H1 (cell line): Measurements from ENCODE around the gene MKI67. TPM values are rescaled to one million over a fixed set of nuclear protein-coding genes. Genes with fewer than 3 reads are reported as not detected.

ENCODE experiments used
- CTCF ChIA-PET: fragments of 300-600 bp; sonication (Branson Sonifier 250); formaldehyde crosslinking; loops from one replicate; lab custom pipeline; 2021; ENCODE audit not compliant: partially characterized antibody; lab: Charles Lee
- POLR2A ChIA-PET: fragments of 300-600 bp; sonication (Branson Sonifier 250); formaldehyde crosslinking; loops from one replicate; lab custom pipeline; 2021; ENCODE audit warnings: inconsistent platforms; ENCODE audit not compliant: partially characterized antibody; lab: Charles Lee
- DNase-seq, 2 experiments: peaks; one replicate each; pipeline versions ENCODE4 v3.0.0 to v3.0.0-alpha.2; 2010 to 2022; ENCODE audit warnings: low spot score in 2 of 2, low read depth in 1 of 2, mixed read lengths in 1 of 2
- FAIRE-seq: peaks from 2 replicates; lab custom pipeline; 2011; peaks lifted over from hg19 to GRCh38; lab: Jason Lieb, UNC
- H2AFZ ChIP-seq: 2 replicates; pipeline ENCODE4 v1.8.1; 2012; ENCODE audit warnings: low read length, inconsistent platforms
- H2AK5ac ChIP-seq: 2 replicates; pipeline ENCODE4 v1.6.1; 2013; ENCODE audit warnings: low read depth, low read length
- H2BK120ac ChIP-seq: replicated peaks from 2 replicates; pipeline ENCODE3; 2013; ENCODE audit warnings: low read depth, low read length, inconsistent platforms
- H2BK12ac ChIP-seq: 2 replicates; pipeline ENCODE4 v1.6.1; 2013; ENCODE audit warnings: low read depth, low read length
- H2BK15ac ChIP-seq: 2 replicates; pipeline ENCODE4 v1.6.1; 2013; ENCODE audit warnings: low read length
- H2BK20ac ChIP-seq: 2 replicates; pipeline ENCODE4 v1.6.1; 2013; ENCODE audit warnings: low read length
- H2BK5ac ChIP-seq: 2 replicates; pipeline ENCODE4 v1.6.1; 2013; ENCODE audit warnings: low read depth, low read length
- H3K14ac ChIP-seq: 2 replicates; pipeline ENCODE4 v1.6.1; 2013; ENCODE audit warnings: inconsistent platforms; ENCODE audit not compliant: insufficient read length
- H3K18ac ChIP-seq: 2 replicates; pipeline ENCODE4 v1.6.1; 2013; ENCODE audit warnings: low read length; ENCODE audit errors: extremely low read depth
- H3K23ac ChIP-seq: 2 replicates; pipeline ENCODE4 v1.6.1; 2013; ENCODE audit warnings: inconsistent platforms; ENCODE audit not compliant: insufficient read length
- H3K23me2 ChIP-seq: 2 replicates; pipeline ENCODE4 v1.6.1; 2013; ENCODE audit warnings: low read depth, low read length
- H3K27ac ChIP-seq: 2 replicates; pipeline ENCODE4 v1.6.1; 2011; ENCODE audit warnings: low read depth, low read length, inconsistent platforms
- H3K27me3 ChIP-seq, 4 experiments: replicated peaks in 1 of 4; 1 replicate in 1 of 4; 2 replicates in 3 of 4; pipeline versions ENCODE4 v1.6.1 to v1.8.1; 2011 to 2013; ENCODE audit warnings: low read length in 3 of 4, mild to moderate bottlenecking in 3 of 4, inconsistent platforms in 2 of 4, mixed read lengths in 2 of 4, moderate library complexity in 1 of 4; ENCODE audit not compliant: control insufficient read depth in 3 of 4, insufficient read depth in 3 of 4; ENCODE audit errors: extremely low read depth in 1 of 4
- H3K36me3 ChIP-seq, 4 experiments: 2 replicates each; pipeline versions ENCODE4 v1.6.1 to v1.8.1; 2011 to 2013; ENCODE audit warnings: mild to moderate bottlenecking in 4 of 4, low read length in 3 of 4, moderate library complexity in 2 of 4, control low read depth in 1 of 4, inconsistent platforms in 1 of 4; ENCODE audit not compliant: insufficient read depth in 4 of 4, control insufficient read depth in 2 of 4
- H3K4ac ChIP-seq: replicated peaks from 2 replicates; pipeline ENCODE3; 2013; ENCODE audit warnings: low read length, low read depth, mixed read lengths, inconsistent platforms; ENCODE audit not compliant: insufficient read length
- H3K4me1 ChIP-seq, 4 experiments: replicated peaks in 1 of 4; 1 replicate in 1 of 4; 2 replicates in 3 of 4; pipeline versions ENCODE4 v1.6.1 to v1.8.1; 2011 to 2013; ENCODE audit warnings: low read length in 3 of 4, inconsistent platforms in 2 of 4, mixed read lengths in 1 of 4; ENCODE audit not compliant: insufficient read depth in 4 of 4, control insufficient read depth in 3 of 4
- H3K4me2 ChIP-seq, 2 experiments: 2 replicates each; pipeline versions ENCODE4 v1.6.1 to v1.8.1; 2011 to 2013; ENCODE audit warnings: low read depth in 2 of 2, low read length in 2 of 2, control low read depth in 1 of 2, inconsistent platforms in 1 of 2, mild to moderate bottlenecking in 1 of 2; ENCODE audit not compliant: insufficient read depth in 1 of 2
- H3K4me3 ChIP-seq, 4 experiments: fragments of 200-600, 300-600 bp in 1 of 4; sonication (generic), shearing (Covaris generic), sonication (Bioruptor Twin) in 1 of 4; 2 replicates each; pipeline versions ENCODE4 v1.5.1 to v1.8.1; 2011 to 2016; ENCODE audit warnings: low read length in 4 of 4, low read depth in 3 of 4, control low read depth in 2 of 4, inconsistent platforms in 2 of 4, mild to moderate bottlenecking in 2 of 4, mixed read lengths in 1 of 4, moderate library complexity in 1 of 4; ENCODE audit not compliant: insufficient read depth in 2 of 4; ENCODE audit errors: extremely low read depth in 1 of 4
- H3K56ac ChIP-seq: replicated peaks from 2 replicates; pipeline ENCODE3; 2013; ENCODE audit warnings: low read depth, mild to moderate bottlenecking, mixed read lengths, low read length, inconsistent platforms; ENCODE audit not compliant: insufficient read length
- H3K79me1 ChIP-seq: 2 replicates; pipeline ENCODE4 v1.6.1; 2013; ENCODE audit warnings: low read depth, low read length, control low read depth
- H3K79me2 ChIP-seq, 2 experiments: 2 replicates each; pipeline versions ENCODE4 v1.6.1 to v1.8.1; 2012 to 2013; ENCODE audit warnings: low read length in 2 of 2, mild to moderate bottlenecking in 2 of 2, inconsistent platforms in 1 of 2; ENCODE audit not compliant: insufficient read depth in 2 of 2, control insufficient read depth in 1 of 2
- H3K9ac ChIP-seq, 4 experiments: replicated peaks in 1 of 4; 1 replicate in 1 of 4; 2 replicates in 3 of 4; pipeline versions ENCODE4 v1.6.1 to v1.8.1; 2011 to 2013; ENCODE audit warnings: low read depth in 3 of 4, low read length in 3 of 4, control low read depth in 2 of 4, mild to moderate bottlenecking in 2 of 4, moderate library complexity in 2 of 4, inconsistent platforms in 1 of 4; ENCODE audit errors: extremely low read depth in 1 of 4
- H3K9me3 ChIP-seq, 2 experiments: 2 replicates each; pipeline versions ENCODE4 v1.6.1 to v1.8.1; 2012 to 2013; ENCODE audit warnings: mild to moderate bottlenecking in 2 of 2, moderate library complexity in 2 of 2, control low read depth in 1 of 2, inconsistent platforms in 1 of 2, low read depth in 1 of 2, low read length in 1 of 2, mixed read lengths in 1 of 2; ENCODE audit not compliant: insufficient read depth in 2 of 2
- H4K20me1 ChIP-seq, 2 experiments: replicated peaks in 1 of 2; 2 replicates each; pipeline versions ENCODE3 to v1.8.1; 2011 to 2013; ENCODE audit warnings: inconsistent platforms in 2 of 2, low read length in 2 of 2, mild to moderate bottlenecking in 1 of 2; ENCODE audit not compliant: insufficient read depth in 2 of 2, control insufficient read depth in 1 of 2
- H4K5ac ChIP-seq: 2 replicates; pipeline ENCODE4 v1.6.1; 2013; ENCODE audit warnings: low read length, low read depth, mixed read lengths, inconsistent platforms; ENCODE audit not compliant: insufficient read length
- H4K8ac ChIP-seq: 2 replicates; pipeline ENCODE4 v1.8.0; 2013; ENCODE audit warnings: mild to moderate bottlenecking, moderate library complexity, low read length, inconsistent platforms; ENCODE audit not compliant: insufficient read depth; ENCODE audit errors: extremely low read depth
- H4K91ac ChIP-seq: replicated peaks from 2 replicates; pipeline ENCODE3; 2013; ENCODE audit warnings: low read length, mixed read lengths, inconsistent platforms; ENCODE audit not compliant: insufficient read length
- ASH2L ChIP-seq: fragments of 200-600, 300-600 bp; sonication (generic); IDR thresholded peaks from one replicate; pipeline ENCODE4 v1.7.1; 2017; ENCODE audit warnings: low read length
- ATF2 ChIP-seq: IDR thresholded peaks from 2 replicates; pipeline ENCODE4 v1.6.1; 2012; ENCODE audit warnings: low read length, inconsistent platforms
- CBX5 ChIP-seq: fragments of 300-800, 300-1000 bp; sonication (generic); IDR thresholded peaks from 2 replicates; pipeline ENCODE4 v1.7.1; 2016; ENCODE audit warnings: antibody characterized with exemption, low read length, low read depth
- CBX8 ChIP-seq: fragments of 300-800, 300-1000 bp; sonication (generic); IDR thresholded peaks from 2 replicates; pipeline ENCODE4 v1.7.1; 2016; ENCODE audit warnings: low read depth, low read length, borderline replicate concordance
- EGR1 ChIP-seq: IDR thresholded peaks from 2 replicates; pipeline ENCODE4 v1.6.1; 2011; ENCODE audit warnings: low read depth, low read length, borderline replicate concordance
- EP300 ChIP-seq, 2 experiments: IDR thresholded peaks; 1 replicate in 1 of 2; 2 replicates in 1 of 2; pipeline ENCODE4 v1.6.1; 2011 to 2012; ENCODE audit warnings: low read depth in 2 of 2, low read length in 2 of 2, mild to moderate bottlenecking in 2 of 2, borderline replicate concordance in 1 of 2, inconsistent platforms in 1 of 2, moderate library complexity in 1 of 2
- FOSL1 ChIP-seq: IDR thresholded peaks from 2 replicates; pipeline ENCODE4 v1.6.1; 2011; ENCODE audit warnings: mild to moderate bottlenecking, low read depth, low read length, moderate library complexity; ENCODE audit not compliant: insufficient read depth
- JUND ChIP-seq: IDR thresholded peaks from 2 replicates; pipeline ENCODE4 v1.6.1; 2011; ENCODE audit warnings: mild to moderate bottlenecking, improper control_type of control experiment, low read length
- POLR2A ChIP-seq, 2 experiments: IDR thresholded peaks; 1 replicate in 1 of 2; 2 replicates in 1 of 2; pipeline ENCODE4 v1.6.1; 2011; ENCODE audit warnings: low read depth in 2 of 2, low read length in 2 of 2, mild to moderate bottlenecking in 2 of 2; ENCODE audit errors: control extremely low read depth in 1 of 2
- POU5F1 ChIP-seq: IDR thresholded peaks from 2 replicates; pipeline ENCODE4 v1.6.1; 2011; ENCODE audit warnings: low read depth, mild to moderate bottlenecking, low read length, moderate library complexity
- WGBS, 2 experiments: shearing (Covaris generic) in 1 of 2; methylation state at CpG; one replicate each; pipeline versions ENCODE4 v1.1.6 to v1.1.7; 2013 to 2015; ENCODE audit warnings: low lambda C conversion rate in 2 of 2, mixed read lengths in 2 of 2, inconsistent platforms in 1 of 2, low coverage in 1 of 2, missing lambda C conversion rate in 1 of 2; ENCODE audit not compliant: insufficient replicate concordance in 2 of 2, insufficient coverage in 1 of 2, insufficient read length in 1 of 2; ENCODE audit errors: extremely low coverage in 1 of 2, missing lambda C conversion rate in 1 of 2; 5-methylcytosine and 5-hydroxymethylcytosine counted together
- polyA plus RNA-seq, 7 experiments: library from polyadenylated mRNA; depleted of rRNA in 3 of 7; stranded (reverse) in 5 of 7; unstranded in 2 of 7; fragments of >200 nt in 5 of 7; fragments of 200-250 nt in 2 of 7; gene quantifications; 1 replicate in 5 of 7; 2 replicates in 1 of 7; 4 replicates in 1 of 7; pipeline versions ENCODE4 v1.2.1 to v1.2.3, GENCODE V29; 2011 to 2013; ENCODE audit warnings: missing spikeins in 2 of 7, mixed read lengths in 2 of 7
- total RNA-seq: library from RNA; stranded (reverse); fragmentation: NEBNext Ultra II Directional; extraction: Animal tissue kit (Norgen Biotek cat#: 25700); gene quantifications from 2 replicates; pipeline ENCODE4 v1.2.1, GENCODE V29; 2021

Gene MKI67
- total and polyA plus RNA-seq, 2 of the 8 experiments (the other 6 are each of a cell fraction or from before 2014, with no cell fraction given): 15.8 to 85.1 TPM

- no peaks in the 10 kb centered on the region for H3K79me1 ChIP-seq
- H3K27ac ChIP-seq: no peak overlapping the region
- no peak overlapping the region for H3K4ac ChIP-seq
- no peak overlapping the region for H3K4me2 ChIP-seq
- no peaks in the 10 kb centered on the region for H3K36me3 ChIP-seq
- no peak for FAIRE-seq
- no peak overlapping the region for H2BK5ac ChIP-seq
- no peak overlapping the region for H2BK120ac ChIP-seq
- H3K14ac ChIP-seq: no peak overlapping the region
- H3K9ac ChIP-seq: no peak overlapping the region
- H2BK15ac ChIP-seq: no peak overlapping the region
- no peak overlapping the region for H3K4me3 ChIP-seq
- WGBS, 2 experiments: 79% methylated on average over 5 of the region's 5 CpGs; no CpG with 5 or more reads in 1 of the 2 experiments
- no peak overlapping the region for H3K56ac ChIP-seq
- peaks cover 4% of the 10 kb centered on the region; the same call in 1 of the 2 replicates for H3K23me2 ChIP-seq
- H2BK20ac ChIP-seq: no peak overlapping the region
- no peaks in the 10 kb centered on the region for H3K79me2 ChIP-seq
- peaks cover 0 to 2% (median 0%) of the 10 kb centered on the region in 4 experiments; a peak in 2 of 7 replicates for H3K4me1 ChIP-seq
- H2AFZ ChIP-seq: no peak overlapping the region
- no peak overlapping the region for H4K8ac ChIP-seq
- DNase-seq: no peak
- H3K9me3 ChIP-seq: no peaks in the 10 kb centered on the region
- no peaks in the 10 kb centered on the region for H3K27me3 ChIP-seq
- H3K18ac ChIP-seq: no peak overlapping the region
- H4K91ac ChIP-seq: no peak overlapping the region
- peaks cover 0 to 1% of the 10 kb centered on the region in 2 experiments for H4K20me1 ChIP-seq
- H3K23ac ChIP-seq: no peak overlapping the region
- no peak overlapping the region for H2BK12ac ChIP-seq
- no peak overlapping the region for H2AK5ac ChIP-seq
- no peak for TF ChIP-seq POLR2A (IDR thresholded peaks at IDR 0.05; ENCODE audit: control extremely low read depth in 1 of 2, low read depth in 2 of 2, low read length in 2 of 2)
- no peak for TF ChIP-seq ATF2
- TF ChIP-seq ASH2L: no peak
- TF ChIP-seq POU5F1: no peak
- no peak for TF ChIP-seq CBX5
- TF ChIP-seq EGR1: no peak
- no peak for TF ChIP-seq JUND
- TF ChIP-seq CBX8: no peak
- TF ChIP-seq EP300 (IDR thresholded peaks at IDR 0.05; ENCODE audit: borderline replicate concordance in 1 of 2, low read depth in 2 of 2, low read length in 2 of 2): no peak
- TF ChIP-seq FOSL1: no peak
- ChIA-PET CTCF (interaction anchor here (0.6 to 5.3 kb wide), 9 partner anchors 9 to 87 kb away, joined by 3 to 25 read pairs (median 4); no protein-coding TSS in a partner anchor), POLR2A (no interaction called here)
- no peak overlapping the region for H4K5ac ChIP-seq
Measured at GRCh38 chr10:128051548-128051947, 74.7 kb downstream of the MKI67 start.
